Testis (tissue), 3 donors: ENCODE measurements around the gene ZNF774. TPM values are rescaled to one million over a fixed set of nuclear protein-coding genes. Genes with fewer than 3 reads are reported as not detected.

Source experiments
- DNase-seq: peaks from one replicate; pipeline ENCODE4 v3.0.0-alpha.2; 2019
- H3K27ac ChIP-seq, 2 donors: fragments of 200-600 bp; sonication (generic); one replicate each; pipeline ENCODE4 v1.5.1; 2019
- H3K27me3 ChIP-seq: fragments of 200-600 bp; sonication (generic); one replicate; pipeline ENCODE4 v1.5.1; 2019
- H3K36me3 ChIP-seq: fragments of 200-600 bp; sonication (generic); one replicate; pipeline ENCODE4 v1.5.1; 2017; ENCODE audit warnings: low read depth; ENCODE audit errors: missing control alignments
- H3K4me1 ChIP-seq: fragments of 200-600 bp; sonication (generic); one replicate; pipeline ENCODE4 v1.5.1; 2019
- H3K4me3 ChIP-seq, 2 donors: fragments of 200-600 bp; sonication (generic); one replicate each; pipeline ENCODE4 v1.5.1; 2017 to 2019
- H3K9me3 ChIP-seq: fragments of 200-600 bp; sonication (generic); one replicate; pipeline ENCODE4 v1.5.1; 2017
- CTCF ChIP-seq, 3 experiments: fragments of 450-650 bp in 2 of 3; fragments of 200-600 bp in 1 of 3; sonication (generic) in 1 of 3; IDR thresholded peaks; one replicate each; pipeline ENCODE4 v1.5.1; 2016 to 2019; ENCODE audit warnings: antibody characterized with exemption in 3 of 3, mild to moderate bottlenecking in 2 of 3, moderate library complexity in 1 of 3
- POLR2A ChIP-seq: fragments of 450-650 bp; IDR thresholded peaks from one replicate; pipeline ENCODE4 v1.6.1; 2017; ENCODE audit warnings: antibody characterized with exemption, mild to moderate bottlenecking, moderate library complexity
- WGBS, 2 donors: methylation state at CpG; one replicate each; pipeline ENCODE4 v1.1.5; 2018; 5-methylcytosine and 5-hydroxymethylcytosine counted together
- intact Hi-C: fragments of 100-400 bp; cut with DNase I; formaldehyde crosslinking; loops from one replicate; pipeline ENCODE4 v1.15.1; 2023; ENCODE audit warnings: low total_unique reads
- polyA plus RNA-seq: library from polyadenylated mRNA; stranded (reverse); fragments of 350-450 nt; fragmentation: Illumina TruSeq; extraction: RNeasy Lipid Tissue Mini Kit (QIAGEN cat#74804); gene quantifications from one replicate; pipeline ENCODE4 v1.2.3, GENCODE V29; 2014; ENCODE audit warnings: low read depth, low replicate concordance; ENCODE audit not compliant: insufficient read depth
- total RNA-seq, 2 donors: library from RNA; depleted of rRNA; stranded (reverse); fragments of >200 nt; gene quantifications; one replicate each; pipeline ENCODE4 v1.2.3, GENCODE V29; 2016

ZNF774 gene
- total and polyA plus RNA-seq, 3 donors from 2014 or later, result 2.5 to 8.7 (median 5.6) TPM

- no peak for DNase-seq
- Histone ChIP-seq H3K27me3 (no peaks in the 10 kb centered on the region), H3K4me1 (peaks cover 4% of the 10 kb centered on the region), H3K4me3 (no peak overlapping the region), H3K9me3 (no peaks in the 10 kb centered on the region), H3K36me3 (no peaks in the 10 kb centered on the region), H3K27ac (no peak overlapping the region)
- intact Hi-C loops, result no loop called here
- WGBS, 2 donors, result 86 to 89% methylated on average over 4 of the region's 4 CpGs
- TF ChIP-seq CTCF (IDR thresholded peaks at IDR 0.05), result no peak
These were observed 43.1 kb upstream of the ZNF774 start for GRCh38 chr15:90309020-90309419.

- peaks cover 9% of the 10 kb centered on the region for H3K4me1 ChIP-seq
- peak; percentile 72 for DNase-seq
- no peaks in the 10 kb centered on the region for H3K36me3 ChIP-seq
- WGBS, 2 donors, result 56 to 60% methylated on average over 5 of the region's 5 CpGs
- TF ChIP-seq POLR2A, result no peak
- no peak for TF ChIP-seq CTCF (IDR thresholded peaks at IDR 0.05)
- H3K4me3 ChIP-seq, result no peak overlapping the region
- no peaks in the 10 kb centered on the region for H3K9me3 ChIP-seq
- H3K27me3 ChIP-seq, result no peaks in the 10 kb centered on the region
- intact Hi-C loops, result loop anchor here (10.0 kb wide), 1 partner anchor 169 kb away; no protein-coding TSS in a partner anchor
- H3K27ac ChIP-seq, result no peak overlapping the region
These were observed 36.7 kb upstream of the ZNF774 start for GRCh38 chr15:90315278-90315982.

- intact Hi-C loops, result loop anchor here (10.0 kb wide), 1 partner anchor 169 kb away; no protein-coding TSS in a partner anchor
- DNase-seq, result no peak
- no peak overlapping the region for H3K4me3 ChIP-seq
- H3K27me3 ChIP-seq, result no peaks in the 10 kb centered on the region
- no peaks in the 10 kb centered on the region for H3K9me3 ChIP-seq
- peaks cover 9% of the 10 kb centered on the region for H3K4me1 ChIP-seq
- TF ChIP-seq POLR2A, result no peak
- TF ChIP-seq CTCF (IDR thresholded peaks at IDR 0.05), result no peak
- 56 to 60% methylated on average over 4 of the region's 4 CpGs for WGBS, 2 donors
- H3K27ac ChIP-seq, result no peak overlapping the region
- H3K36me3 ChIP-seq, result no peaks in the 10 kb centered on the region
These were observed 35.9 kb upstream of the ZNF774 start for GRCh38 chr15:90316139-90316538.

- no peaks in the 10 kb centered on the region for H3K27me3 ChIP-seq
- TF ChIP-seq CTCF (IDR thresholded peaks at IDR 0.05), result no peak
- TF ChIP-seq POLR2A, result no peak
- no peak overlapping the region for H3K4me3 ChIP-seq
- H3K36me3 ChIP-seq, result no peaks in the 10 kb centered on the region
- WGBS, 2 donors, result 71 to 89% methylated on average over 4 of the region's 4 CpGs
- DNase-seq, result no peak
- H3K9me3 ChIP-seq, result no peaks in the 10 kb centered on the region
- no peak overlapping the region for H3K27ac ChIP-seq
- intact Hi-C loops, result loop anchor here (10.0 kb wide), 1 partner anchor 166 kb away; no protein-coding TSS in a partner anchor
- H3K4me1 ChIP-seq, result peaks cover 9% of the 10 kb centered on the region
These were observed 33.5 kb upstream of the ZNF774 start for GRCh38 chr15:90318591-90318990.
